HL-60/S4 treated with phorbol 12-myristate 13-acetate at 8.2 ng/mL for 4 days and 3 days (cell line): ENCODE measurements around the gene POLDIP2.

ENCODE experiments used
- in situ Hi-C: fragments of 300-500 bp; cut with MboI; formaldehyde crosslinking; loops from 2 replicates; pipeline ENCODE4 v1.15.0; 2022; ENCODE audit warnings: low sequenced_read_pairs

POLDIP2 gene

GRCh38 chr17:28318759-28319597, 38.3 kb downstream of the POLDIP2 start, which contains the start of gene TMEM97:
TMEM97 (plus strand) TSS chr17:28319200; CDS start chr17:28319240, 40 bp downstream.
- in situ Hi-C loops: no loop called here

- in situ Hi-C loops: no loop called here
Observed at GRCh38 chr17:28317966-28318758, 39.2 kb downstream of the POLDIP2 start.

- in situ Hi-C loops: no loop called here
Observed at GRCh38 chr17:28317099-28317965, 40.0 kb downstream of the POLDIP2 start.

GRCh38 chr17:28315846-28316705, 41.3 kb downstream of the POLDIP2 start:
- in situ Hi-C loops: no loop called here

GRCh38 chr17:28313841-28314240, 43.5 kb downstream of the POLDIP2 start:
- in situ Hi-C loops: no loop called here

- in situ Hi-C loops: no loop called here
Observed at GRCh38 chr17:28306954-28307401, 50.3 kb downstream of the POLDIP2 start.

- in situ Hi-C loops: no loop called here
Observed at GRCh38 chr17:28298449-28298848, 58.9 kb downstream of the POLDIP2 start.
